GM18526 (cell line): Measurements from ENCODE around the gene MOSPD2.

Source experiments
- POLR2A ChIP-seq: IDR thresholded peaks from 3 replicates; pipeline ENCODE4 v1.6.1; 2011; ENCODE audit not compliant: insufficient read length; ENCODE audit errors: extremely low read depth

Gene MOSPD2

GRCh38 chrX:14934423-14934822 lies 61.2 kb downstream of the MOSPD2 start:
- no peak for TF ChIP-seq POLR2A

GRCh38 chrX:14936561-14936960 lies 63.3 kb downstream of the MOSPD2 start:
- no peak for TF ChIP-seq POLR2A

- TF ChIP-seq POLR2A: no peak
These were observed 66.4 kb downstream of the MOSPD2 start for GRCh38 chrX:14939644-14940043.

- TF ChIP-seq POLR2A: no peak
These were observed 68.1 kb downstream of the MOSPD2 start for GRCh38 chrX:14941301-14941700.

GRCh38 chrX:14942341-14942740 lies 69.1 kb downstream of the MOSPD2 start:
- TF ChIP-seq POLR2A: no peak

- TF ChIP-seq POLR2A: no peak
These were observed 70.7 kb downstream of the MOSPD2 start for GRCh38 chrX:14943962-14944361.

- no peak for TF ChIP-seq POLR2A
These were observed 73.5 kb downstream of the MOSPD2 start for GRCh38 chrX:14946606-14947155.

GRCh38 chrX:14948691-14949090 lies 75.5 kb downstream of the MOSPD2 start:
- TF ChIP-seq POLR2A: no peak

- TF ChIP-seq POLR2A: no peak
These were observed 83.8 kb downstream of the MOSPD2 start for GRCh38 chrX:14956813-14957582.

- TF ChIP-seq POLR2A: no peak
These were observed 90.4 kb downstream of the MOSPD2 start for GRCh38 chrX:14963447-14964236.

- no peak for TF ChIP-seq POLR2A
These were observed 91.3 kb downstream of the MOSPD2 start for GRCh38 chrX:14964500-14964899.
